PFSK-1 (cell line): Measurements from ENCODE around the gene SPC25.

Experiments
- FOXP2 ChIP-seq: optimal IDR thresholded peaks from 2 replicates; pipeline ENCODE3; 2011; ENCODE audit warnings: borderline replicate concordance, control low read depth, inconsistent platforms; ENCODE audit not compliant: insufficient read depth; ENCODE audit errors: extremely low read length, extremely low read depth
- POLR2AphosphoS5 ChIP-seq: IDR thresholded peaks from 2 replicates; pipeline ENCODE4 v1.6.1; 2012; ENCODE audit warnings: low read depth, mild to moderate bottlenecking, control low read depth, low read length, moderate library complexity
- SIN3A ChIP-seq: IDR thresholded peaks from 2 replicates; pipeline ENCODE4 v1.6.1; 2012; ENCODE audit warnings: mild to moderate bottlenecking, low read length, moderate library complexity, borderline replicate concordance; ENCODE audit not compliant: insufficient read depth
- TAF1 ChIP-seq: IDR thresholded peaks from 2 replicates; pipeline ENCODE4 v1.6.1; 2012; ENCODE audit warnings: low read length, control low read depth, borderline replicate concordance; ENCODE audit not compliant: insufficient read depth
- TF ChIP-seq, protein P1 (sequence below), 2 experiments: IDR thresholded peaks; 2 replicates each; pipeline versions ENCODE4 v1.6.1 to v1.8.0; 2011 to 2012; ENCODE audit warnings: low read depth in 2 of 2, low read length in 2 of 2, control low read depth in 1 of 2, inconsistent platforms in 1 of 2, mild to moderate bottlenecking in 1 of 2, moderate library complexity in 1 of 2; ENCODE audit not compliant: insufficient read depth in 1 of 2

Gene SPC25

GRCh38 chr2:168929031-168929430, 38.8 kb upstream of the SPC25 start:
- TF ChIP-seq SIN3A (no peak), FOXP2 (no peak), TAF1 (no peak), POLR2AphosphoS5 (no peak)
- TF ChIP-seq, protein P1, sequence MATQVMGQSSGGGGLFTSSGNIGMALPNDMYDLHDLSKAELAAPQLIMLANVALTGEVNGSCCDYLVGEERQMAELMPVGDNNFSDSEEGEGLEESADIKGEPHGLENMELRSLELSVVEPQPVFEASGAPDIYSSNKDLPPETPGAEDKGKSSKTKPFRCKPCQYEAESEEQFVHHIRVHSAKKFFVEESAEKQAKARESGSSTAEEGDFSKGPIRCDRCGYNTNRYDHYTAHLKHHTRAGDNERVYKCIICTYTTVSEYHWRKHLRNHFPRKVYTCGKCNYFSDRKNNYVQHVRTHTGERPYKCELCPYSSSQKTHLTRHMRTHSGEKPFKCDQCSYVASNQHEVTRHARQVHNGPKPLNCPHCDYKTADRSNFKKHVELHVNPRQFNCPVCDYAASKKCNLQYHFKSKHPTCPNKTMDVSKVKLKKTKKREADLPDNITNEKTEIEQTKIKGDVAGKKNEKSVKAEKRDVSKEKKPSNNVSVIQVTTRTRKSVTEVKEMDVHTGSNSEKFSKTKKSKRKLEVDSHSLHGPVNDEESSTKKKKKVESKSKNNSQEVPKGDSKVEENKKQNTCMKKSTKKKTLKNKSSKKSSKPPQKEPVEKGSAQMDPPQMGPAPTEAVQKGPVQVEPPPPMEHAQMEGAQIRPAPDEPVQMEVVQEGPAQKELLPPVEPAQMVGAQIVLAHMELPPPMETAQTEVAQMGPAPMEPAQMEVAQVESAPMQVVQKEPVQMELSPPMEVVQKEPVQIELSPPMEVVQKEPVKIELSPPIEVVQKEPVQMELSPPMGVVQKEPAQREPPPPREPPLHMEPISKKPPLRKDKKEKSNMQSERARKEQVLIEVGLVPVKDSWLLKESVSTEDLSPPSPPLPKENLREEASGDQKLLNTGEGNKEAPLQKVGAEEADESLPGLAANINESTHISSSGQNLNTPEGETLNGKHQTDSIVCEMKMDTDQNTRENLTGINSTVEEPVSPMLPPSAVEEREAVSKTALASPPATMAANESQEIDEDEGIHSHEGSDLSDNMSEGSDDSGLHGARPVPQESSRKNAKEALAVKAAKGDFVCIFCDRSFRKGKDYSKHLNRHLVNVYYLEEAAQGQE (IDR thresholded peaks at IDR 0.05; ENCODE audit: insufficient read depth in 1 of 2, low read depth in 2 of 2, low read length in 2 of 2): no peak

DNA sequence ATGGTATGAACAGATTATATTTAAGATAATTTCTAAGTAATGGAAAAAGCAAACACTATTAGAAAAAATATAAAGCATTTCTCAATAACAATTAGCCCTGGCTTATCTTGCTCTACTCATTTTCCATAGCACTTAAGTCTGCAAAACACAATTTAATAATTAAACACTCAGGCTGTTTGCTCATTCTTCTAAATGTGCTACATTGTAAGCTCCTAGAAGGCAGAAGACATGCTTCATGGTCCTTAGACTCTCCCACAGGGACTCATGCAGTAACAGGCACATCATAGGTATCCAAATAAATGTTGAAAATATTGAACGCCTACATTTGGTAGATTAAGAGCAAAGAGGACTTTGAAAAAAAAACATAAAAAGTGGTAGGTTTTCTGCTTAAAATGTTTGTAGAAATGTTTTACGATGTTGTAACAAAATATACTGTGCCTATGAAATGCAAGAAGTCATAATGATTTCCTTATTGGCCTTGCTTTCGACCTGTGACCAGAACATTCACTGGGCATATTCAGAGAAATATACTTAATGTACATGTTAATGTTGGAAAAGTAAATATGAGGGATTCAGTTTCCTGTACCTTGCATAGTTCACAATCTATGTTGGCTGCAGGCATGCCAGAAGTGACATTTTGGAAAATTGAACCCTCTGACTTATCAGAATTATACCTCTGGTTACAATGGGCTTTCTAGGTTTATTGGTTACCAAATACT, 38.0 kb upstream of the SPC25 start:
- TF ChIP-seq, protein P1 (IDR thresholded peaks at IDR 0.05; ENCODE audit: insufficient read depth in 1 of 2, low read depth in 2 of 2, low read length in 2 of 2): no peak
- TF ChIP-seq FOXP2 (no peak), POLR2AphosphoS5 (no peak), SIN3A (no peak), TAF1 (no peak)

DNA sequence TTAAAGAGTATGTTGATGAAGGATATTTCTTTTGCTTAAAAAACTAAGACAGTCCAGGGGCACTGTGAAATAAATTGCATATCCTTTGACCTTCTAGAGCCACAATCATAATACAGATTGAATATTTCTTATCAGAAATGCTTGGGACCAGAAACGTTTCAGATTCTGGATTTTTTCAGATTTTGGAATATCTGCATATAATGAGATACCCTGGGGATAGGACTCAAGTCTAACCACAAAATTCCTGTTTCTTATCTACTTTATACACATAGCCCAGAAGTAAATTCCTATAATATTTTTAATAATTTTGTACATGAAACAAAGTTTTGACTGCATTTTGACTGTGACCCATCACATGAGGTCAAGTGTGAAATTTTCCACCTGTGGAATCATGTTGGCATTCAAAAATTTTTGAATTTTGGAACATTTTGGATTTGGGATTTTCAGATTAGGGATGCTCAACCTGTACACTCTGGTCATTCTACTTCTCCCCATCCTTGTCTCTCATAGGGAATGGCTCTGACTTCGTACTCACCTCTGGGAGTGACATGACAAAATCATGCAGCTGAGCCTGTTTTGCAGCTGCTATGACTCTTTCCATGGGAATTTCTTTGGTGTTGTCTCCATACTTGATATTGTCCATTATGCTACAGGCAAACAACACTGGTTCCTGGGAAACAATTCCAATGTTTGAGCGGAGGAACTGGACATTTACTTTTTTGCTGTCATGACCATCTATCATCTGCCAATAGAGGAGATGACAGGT, 36.6 kb upstream of the SPC25 start:
- TF ChIP-seq TAF1 (no peak), POLR2AphosphoS5 (no peak), SIN3A (no peak), FOXP2 (no peak)
- TF ChIP-seq, protein P1 (IDR thresholded peaks at IDR 0.05; ENCODE audit: insufficient read depth in 1 of 2, low read depth in 2 of 2, low read length in 2 of 2): no peak

DNA sequence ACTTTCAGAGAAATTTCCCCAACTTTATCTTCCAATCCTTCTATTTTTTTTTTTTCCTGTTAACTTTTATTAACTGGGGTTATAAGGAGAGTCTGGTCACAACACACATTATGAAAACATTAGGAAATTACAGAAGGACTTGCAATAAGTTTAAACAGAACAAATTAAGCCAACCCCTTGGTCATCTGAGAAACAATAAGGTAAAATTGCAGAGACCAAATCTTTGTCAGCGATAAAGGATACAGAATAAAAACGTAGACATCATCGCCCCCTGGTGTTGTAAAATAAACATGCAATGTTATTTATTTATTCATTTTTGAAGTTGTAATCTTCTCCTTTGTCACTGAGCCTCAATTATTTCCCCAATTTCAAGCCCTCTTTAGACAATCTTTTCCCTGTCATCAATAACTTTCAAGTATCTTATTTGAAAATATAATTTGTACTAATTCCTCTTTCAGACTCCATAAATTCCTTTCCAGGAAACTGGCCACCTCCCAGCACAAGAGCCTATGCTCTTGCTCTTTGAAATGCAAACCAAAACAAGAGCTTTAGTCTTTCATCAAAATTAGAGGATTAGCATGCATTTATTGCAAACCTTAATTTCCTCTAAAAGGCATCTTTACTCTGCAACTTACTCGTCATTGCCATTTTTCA, 30.4 kb upstream of the SPC25 start:
- TF ChIP-seq POLR2AphosphoS5 (no peak), TAF1 (no peak), FOXP2 (no peak), SIN3A (no peak)
- TF ChIP-seq, protein P1 (IDR thresholded peaks at IDR 0.05; ENCODE audit: insufficient read depth in 1 of 2, low read depth in 2 of 2, low read length in 2 of 2): no peak
